ENCODE results near the gene FOCAD.

DNA sequence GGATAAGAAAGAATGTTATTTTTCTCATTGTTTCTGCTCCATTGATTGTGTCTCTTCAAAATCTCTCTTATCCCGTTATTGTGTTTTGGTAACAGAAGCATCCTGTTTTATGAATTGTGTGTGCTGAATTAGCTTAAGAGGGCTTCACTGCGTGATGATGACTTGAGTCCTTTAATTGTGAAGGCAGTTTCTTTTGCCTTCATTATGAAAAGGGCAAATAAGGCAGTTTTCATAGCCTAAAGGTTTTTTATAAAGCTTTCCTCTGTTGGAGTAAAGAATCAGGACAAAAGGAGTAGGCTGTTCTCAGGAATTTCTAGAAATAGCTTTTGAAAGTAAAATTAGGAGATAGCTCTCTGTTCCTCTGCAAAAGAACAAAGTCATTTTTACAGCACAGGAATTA lies 169.8 kb downstream of the FOCAD start:
- TF ChIP-seq, protein P1, sequence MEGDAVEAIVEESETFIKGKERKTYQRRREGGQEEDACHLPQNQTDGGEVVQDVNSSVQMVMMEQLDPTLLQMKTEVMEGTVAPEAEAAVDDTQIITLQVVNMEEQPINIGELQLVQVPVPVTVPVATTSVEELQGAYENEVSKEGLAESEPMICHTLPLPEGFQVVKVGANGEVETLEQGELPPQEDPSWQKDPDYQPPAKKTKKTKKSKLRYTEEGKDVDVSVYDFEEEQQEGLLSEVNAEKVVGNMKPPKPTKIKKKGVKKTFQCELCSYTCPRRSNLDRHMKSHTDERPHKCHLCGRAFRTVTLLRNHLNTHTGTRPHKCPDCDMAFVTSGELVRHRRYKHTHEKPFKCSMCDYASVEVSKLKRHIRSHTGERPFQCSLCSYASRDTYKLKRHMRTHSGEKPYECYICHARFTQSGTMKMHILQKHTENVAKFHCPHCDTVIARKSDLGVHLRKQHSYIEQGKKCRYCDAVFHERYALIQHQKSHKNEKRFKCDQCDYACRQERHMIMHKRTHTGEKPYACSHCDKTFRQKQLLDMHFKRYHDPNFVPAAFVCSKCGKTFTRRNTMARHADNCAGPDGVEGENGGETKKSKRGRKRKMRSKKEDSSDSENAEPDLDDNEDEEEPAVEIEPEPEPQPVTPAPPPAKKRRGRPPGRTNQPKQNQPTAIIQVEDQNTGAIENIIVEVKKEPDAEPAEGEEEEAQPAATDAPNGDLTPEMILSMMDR (conservative IDR thresholded peaks at IDR 0.05; ENCODE audit: low read length): no peak
- TF ChIP-seq EZH2phosphoT487 (IDR thresholded peaks at IDR 0.05; ENCODE audit: borderline replicate concordance): no peak
